HEK293 (cell line): ENCODE results near the gene ARHGEF4.

Experiments
- CTCF ChIA-PET: fragments of 350-600 bp; formaldehyde crosslinking; extraction: SDS; loops from one replicate; lab custom pipeline; 2021; ENCODE audit warnings: antibody characterized with exemption; lab: Yijun Ruan, JAX
- POLR2A ChIA-PET: fragments of 300-600 bp; formaldehyde crosslinking; extraction: SDS; loops from one replicate; lab custom pipeline; 2020; ENCODE audit warnings: antibody characterized with exemption, inconsistent platforms; lab: Yijun Ruan, JAX
- H3K27ac ChIP-seq: fragments of 200-500 bp; sonication (Bioruptor generic); 2 replicates; pipeline ENCODE4 v1.5.1; 2014; ENCODE audit warnings: low read depth, low read length, control low read depth, inconsistent platforms; ENCODE audit errors: extremely low read depth
- H3K36me3 ChIP-seq, 2 experiments: fragments of 200-500 bp in 1 of 2; sonication (Bioruptor generic) in 1 of 2; 1 replicate in 1 of 2; 2 replicates in 1 of 2; pipeline ENCODE4 v1.5.1; 2014 to 2017; ENCODE audit warnings: inconsistent platforms in 2 of 2, low read length in 2 of 2; ENCODE audit not compliant: control insufficient read depth in 2 of 2, insufficient read depth in 1 of 2
- H3K4me1 ChIP-seq: fragments of 200-500 bp; sonication (Bioruptor generic); 2 replicates; pipeline ENCODE4 v1.5.1; 2014; ENCODE audit warnings: mild to moderate bottlenecking, low read length, inconsistent platforms; ENCODE audit not compliant: control insufficient read depth, insufficient read depth
- H3K4me3 ChIP-seq: 2 replicates; pipeline ENCODE4 v1.5.1; 2011; ENCODE audit warnings: low read depth, mild to moderate bottlenecking, control low read depth, low read length, moderate library complexity
- H3K9me3 ChIP-seq: fragments of 200-500 bp; sonication (Bioruptor generic); 2 replicates; pipeline ENCODE4 v1.5.1; 2014; ENCODE audit warnings: low read depth, low read length, inconsistent platforms; ENCODE audit not compliant: control insufficient read depth, insufficient read depth
- GLI2 ChIP-seq: fragments of 450-650 bp; formaldehyde crosslinking; IDR thresholded peaks from 2 replicates; pipeline ENCODE4; 2017; ENCODE audit warnings: missing biosample characterization, missing genetic modification characterization, low read depth, borderline replicate concordance
- HOXC10 ChIP-seq: sonication (generic); formaldehyde crosslinking; IDR thresholded peaks from 2 replicates; pipeline ENCODE4 v1.8.1; 2023; ENCODE audit warnings: mild to moderate bottlenecking, missing genetic modification reagents
- IKZF3 ChIP-seq: fragments of 450-650 bp; IDR thresholded peaks from 2 replicates; pipeline ENCODE4 v1.5.0; 2018; ENCODE audit warnings: missing biosample characterization, mild to moderate bottlenecking, missing genetic modification characterization, moderate library complexity
- KLF8 ChIP-seq: fragments of 450-650 bp; formaldehyde crosslinking; IDR thresholded peaks from 2 replicates; pipeline ENCODE4 v1.5.1; 2016; ENCODE audit warnings: missing biosample characterization, missing genetic modification characterization
- MYNN ChIP-seq: fragments of 450-650 bp; formaldehyde crosslinking; IDR thresholded peaks from 2 replicates; pipeline ENCODE4 v1.5.1; 2016; ENCODE audit warnings: missing biosample characterization, missing genetic modification characterization, borderline replicate concordance
- PBX3 ChIP-seq: sonication (generic); formaldehyde crosslinking; IDR thresholded peaks from 2 replicates; pipeline ENCODE4 v1.8.1; 2022; ENCODE audit warnings: mild to moderate bottlenecking, moderate library complexity, missing genetic modification reagents
- SCRT2 ChIP-seq: fragments of 450-650 bp; formaldehyde crosslinking; IDR thresholded peaks from 2 replicates; pipeline ENCODE4 v1.5.1; 2016; ENCODE audit warnings: missing biosample characterization, missing genetic modification characterization
- SP3 ChIP-seq: fragments of 450-650 bp; formaldehyde crosslinking; IDR thresholded peaks from 2 replicates; pipeline ENCODE4 v1.5.1; 2016; ENCODE audit warnings: missing biosample characterization, missing genetic modification characterization
- WT1 ChIP-seq: fragments of 450-650 bp; formaldehyde crosslinking; IDR thresholded peaks from 2 replicates; pipeline ENCODE4 v1.5.1; 2016; ENCODE audit warnings: missing biosample characterization, missing genetic modification characterization
- ZBTB21 ChIP-seq: fragments of 450-650 bp; formaldehyde crosslinking; IDR thresholded peaks from 2 replicates; pipeline ENCODE4 v1.5.1; 2017; ENCODE audit warnings: missing biosample characterization, missing genetic modification characterization
- ZBTB26 ChIP-seq: fragments of 450-650 bp; formaldehyde crosslinking; optimal IDR thresholded peaks from 2 replicates; pipeline ENCODE3; 2016; ENCODE audit warnings: missing biosample characterization, mild to moderate bottlenecking, missing genetic modification characterization
- ZFHX2 ChIP-seq: fragments of 450-650 bp; formaldehyde crosslinking; conservative IDR thresholded peaks from 2 replicates; pipeline ENCODE4 v1.5.1; 2016; ENCODE audit warnings: missing biosample characterization, missing genetic modification characterization
- ZIC2 ChIP-seq: fragments of 450-650 bp; formaldehyde crosslinking; IDR thresholded peaks from 2 replicates; pipeline ENCODE4 v1.5.1; 2016; ENCODE audit warnings: missing biosample characterization, missing genetic modification characterization
- ZNF266 ChIP-seq: fragments of 450-650 bp; formaldehyde crosslinking; IDR thresholded peaks from 2 replicates; pipeline ENCODE4 v1.5.1; 2016; ENCODE audit warnings: missing biosample characterization, missing genetic modification characterization, low read depth
- ZNF311 ChIP-seq: fragments of 450-650 bp; formaldehyde crosslinking; IDR thresholded peaks from 2 replicates; pipeline ENCODE4 v1.5.1; 2017; ENCODE audit warnings: missing biosample characterization, missing genetic modification characterization, borderline replicate concordance
- ZNF335 ChIP-seq: fragments of 450-650 bp; formaldehyde crosslinking; conservative IDR thresholded peaks from 2 replicates; pipeline ENCODE4 v1.5.1; 2016; ENCODE audit warnings: missing biosample characterization, missing genetic modification characterization
- ZNF518A ChIP-seq: fragments of 450-650 bp; formaldehyde crosslinking; conservative IDR thresholded peaks from 2 replicates; pipeline ENCODE4 v1.5.1; 2016; ENCODE audit warnings: low read depth, missing biosample characterization, missing genetic modification characterization
- ZNF548 ChIP-seq: fragments of 450-650 bp; formaldehyde crosslinking; IDR thresholded peaks from 2 replicates; pipeline ENCODE4 v1.5.1; 2016; ENCODE audit warnings: missing biosample characterization, missing genetic modification characterization
- ZNF600 ChIP-seq: fragments of 450-650 bp; formaldehyde crosslinking; IDR thresholded peaks from 2 replicates; pipeline ENCODE4 v1.5.1; 2016; ENCODE audit warnings: missing biosample characterization, missing genetic modification characterization
- ZNF626 ChIP-seq: fragments of 450-650 bp; sonication (Bioruptor Pico); formaldehyde crosslinking; IDR thresholded peaks from 2 replicates; pipeline ENCODE4 v1.5.1; 2018; ENCODE audit warnings: missing biosample characterization, missing genetic modification characterization, inconsistent platforms
- TF ChIP-seq, protein P1 (sequence below): fragments of 450-650 bp; formaldehyde crosslinking; IDR thresholded peaks from 2 replicates; pipeline ENCODE4 v1.5.1; 2017; ENCODE audit warnings: missing biosample characterization, missing genetic modification characterization

ARHGEF4 gene

GRCh38 chr2:131035826-131036231, 199.1 kb downstream of the ARHGEF4 start:
- ChIA-PET CTCF (no interaction called here), POLR2A (no interaction called here)
- TF ChIP-seq MYNN (no peak), PBX3 (CRISPR knock-in tag) (no peak), SP3 (tag by site-specific recombination) (no peak), HOXC10 (CRISPR knock-in tag) (no peak), ZNF626 (tag by site-specific recombination) (no peak), ZIC2 (tag by site-specific recombination) (peak; percentile 64), ZBTB21 (tag by site-specific recombination) (no peak)
- H3K9me3 ChIP-seq = no peaks in the 10 kb centered on the region
- no peaks in the 10 kb centered on the region for H3K36me3 ChIP-seq
- H3K4me1 ChIP-seq = no peaks in the 10 kb centered on the region; the same call in 1 of the 2 replicates
- no peak overlapping the region for H3K27ac ChIP-seq
- no peak overlapping the region for H3K4me3 ChIP-seq

GRCh38 chr2:131036269-131036668, 199.6 kb downstream of the ARHGEF4 start:
- Histone ChIP-seq H3K4me1 (no peaks in the 10 kb centered on the region; the same call in 1 of the 2 replicates), H3K27ac (no peak overlapping the region), H3K4me3 (no peak overlapping the region), H3K36me3 (peaks cover 0 to 3% of the 10 kb centered on the region in 2 experiments; a peak in 1 of 3 replicates), H3K9me3 (no peaks in the 10 kb centered on the region)
- ChIA-PET POLR2A (no interaction called here), CTCF (no interaction called here)
- no peak for TF ChIP-seq IKZF3 (tag by site-specific recombination)
- TF ChIP-seq ZBTB26 (tag by site-specific recombination) = no peak
- TF ChIP-seq GLI2 (tag by site-specific recombination) = no peak
- TF ChIP-seq ZFHX2 (tag by site-specific recombination) = no peak
- TF ChIP-seq SCRT2 (tag by site-specific recombination) = no peak
- TF ChIP-seq ZNF548 (tag by site-specific recombination) = no peak
- no peak for TF ChIP-seq WT1 (tag by site-specific recombination)
- TF ChIP-seq ZNF518A (tag by site-specific recombination) = no peak
- TF ChIP-seq KLF8 (tag by site-specific recombination) = no peak
- TF ChIP-seq ZNF600 (tag by site-specific recombination) = no peak
- TF ChIP-seq, protein P1, sequence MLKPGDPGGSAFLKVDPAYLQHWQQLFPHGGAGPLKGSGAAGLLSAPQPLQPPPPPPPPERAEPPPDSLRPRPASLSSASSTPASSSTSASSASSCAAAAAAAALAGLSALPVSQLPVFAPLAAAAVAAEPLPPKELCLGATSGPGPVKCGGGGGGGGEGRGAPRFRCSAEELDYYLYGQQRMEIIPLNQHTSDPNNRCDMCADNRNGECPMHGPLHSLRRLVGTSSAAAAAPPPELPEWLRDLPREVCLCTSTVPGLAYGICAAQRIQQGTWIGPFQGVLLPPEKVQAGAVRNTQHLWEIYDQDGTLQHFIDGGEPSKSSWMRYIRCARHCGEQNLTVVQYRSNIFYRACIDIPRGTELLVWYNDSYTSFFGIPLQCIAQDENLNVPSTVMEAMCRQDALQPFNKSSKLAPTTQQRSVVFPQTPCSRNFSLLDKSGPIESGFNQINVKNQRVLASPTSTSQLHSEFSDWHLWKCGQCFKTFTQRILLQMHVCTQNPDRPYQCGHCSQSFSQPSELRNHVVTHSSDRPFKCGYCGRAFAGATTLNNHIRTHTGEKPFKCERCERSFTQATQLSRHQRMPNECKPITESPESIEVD (tag by site-specific recombination) = no peak
- no peak for TF ChIP-seq ZNF266 (tag by site-specific recombination)
- TF ChIP-seq ZNF311 = no peak
- TF ChIP-seq ZNF335 (tag by site-specific recombination) = no peak
